ENCODE data around the gene PTPRS.

DNA sequence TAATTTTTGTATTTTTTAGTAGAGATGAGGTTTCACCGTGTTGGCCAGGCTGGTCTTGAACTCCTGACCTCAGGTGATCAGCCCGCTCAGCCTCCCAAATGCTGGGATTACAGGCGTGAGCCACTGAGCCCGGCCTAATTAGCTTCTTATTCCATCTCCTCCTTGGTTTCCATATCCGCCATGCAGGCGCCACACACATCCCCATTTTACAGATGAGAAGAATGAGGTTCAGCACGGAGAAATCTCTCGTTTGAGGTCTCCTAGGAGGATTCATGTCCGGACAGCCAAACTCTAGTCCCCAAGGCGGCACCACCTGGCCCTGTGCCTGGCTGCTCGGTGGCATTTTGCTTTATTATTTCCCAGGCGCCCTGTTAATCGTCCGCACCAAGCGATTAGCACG lies 46.2 kb upstream of the PTPRS start:
- TF ChIP-seq, protein P1, sequence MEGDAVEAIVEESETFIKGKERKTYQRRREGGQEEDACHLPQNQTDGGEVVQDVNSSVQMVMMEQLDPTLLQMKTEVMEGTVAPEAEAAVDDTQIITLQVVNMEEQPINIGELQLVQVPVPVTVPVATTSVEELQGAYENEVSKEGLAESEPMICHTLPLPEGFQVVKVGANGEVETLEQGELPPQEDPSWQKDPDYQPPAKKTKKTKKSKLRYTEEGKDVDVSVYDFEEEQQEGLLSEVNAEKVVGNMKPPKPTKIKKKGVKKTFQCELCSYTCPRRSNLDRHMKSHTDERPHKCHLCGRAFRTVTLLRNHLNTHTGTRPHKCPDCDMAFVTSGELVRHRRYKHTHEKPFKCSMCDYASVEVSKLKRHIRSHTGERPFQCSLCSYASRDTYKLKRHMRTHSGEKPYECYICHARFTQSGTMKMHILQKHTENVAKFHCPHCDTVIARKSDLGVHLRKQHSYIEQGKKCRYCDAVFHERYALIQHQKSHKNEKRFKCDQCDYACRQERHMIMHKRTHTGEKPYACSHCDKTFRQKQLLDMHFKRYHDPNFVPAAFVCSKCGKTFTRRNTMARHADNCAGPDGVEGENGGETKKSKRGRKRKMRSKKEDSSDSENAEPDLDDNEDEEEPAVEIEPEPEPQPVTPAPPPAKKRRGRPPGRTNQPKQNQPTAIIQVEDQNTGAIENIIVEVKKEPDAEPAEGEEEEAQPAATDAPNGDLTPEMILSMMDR (IDR thresholded peaks at IDR 0.05), result no peak
- TF ChIP-seq POLR2A (IDR thresholded peaks at IDR 0.05), result no peak
